OCI-LY3 (cell line): Measurements from ENCODE around the gene PLCB4.

ENCODE experiments used
- H2AFZ ChIP-seq: fragments of 200-600, 300-600 bp; shearing (Covaris generic); 2 replicates; pipeline ENCODE4 v1.6.0; 2014; ENCODE audit warnings: antibody characterized with exemption, low read depth, low read length
- H3K27ac ChIP-seq: fragments of 200-600, 300-600 bp; sonication (generic); 2 replicates; pipeline ENCODE4 v1.5.1; 2014; ENCODE audit warnings: mild to moderate bottlenecking, low read length, moderate library complexity, mixed read lengths
- H3K27me3 ChIP-seq: fragments of 200-600, 300-600 bp; sonication (generic); 2 replicates; pipeline ENCODE4 v1.6.1; 2014; ENCODE audit warnings: low read depth, low read length, mixed read lengths
- H3K36me3 ChIP-seq: fragments of 200-600, 300-600 bp; sonication (generic); replicated peaks from 2 replicates; pipeline ENCODE3; 2014; ENCODE audit warnings: low read depth, low read length, mixed read lengths
- H3K4me1 ChIP-seq: fragments of 300-600, 200-600 bp; sonication (generic); 2 replicates; pipeline ENCODE4 v1.6.1; 2014; ENCODE audit warnings: low read length, mixed read lengths
- H3K4me2 ChIP-seq: fragments of 200-600, 300-600 bp; sonication (generic); 2 replicates; pipeline ENCODE4 v1.6.1; 2014; ENCODE audit warnings: low read length, mixed read lengths
- H3K4me3 ChIP-seq: fragments of 300-600, 200-600 bp; sonication (generic); 2 replicates; pipeline ENCODE4 v1.5.1; 2014; ENCODE audit warnings: antibody characterized with exemption, mild to moderate bottlenecking, low read length, moderate library complexity
- H3K79me2 ChIP-seq: fragments of 300-600, 200-600 bp; shearing (Covaris generic); 2 replicates; pipeline ENCODE4 v1.6.1; 2014; ENCODE audit warnings: mild to moderate bottlenecking, low read length, mixed read lengths
- H3K9ac ChIP-seq: fragments of 300-600, 200-600 bp; shearing (Covaris generic); 2 replicates; pipeline ENCODE4 v1.6.0; 2014; ENCODE audit warnings: mild to moderate bottlenecking, low read length, moderate library complexity
- H3K9me3 ChIP-seq: fragments of 200-600, 300-600 bp; shearing (Covaris generic); 2 replicates; pipeline ENCODE4 v1.6.1; 2014; ENCODE audit warnings: low read length, mixed read lengths; ENCODE audit not compliant: insufficient read depth
- H4K20me1 ChIP-seq: fragments of 200-600, 300-600 bp; sonication (generic); 2 replicates; pipeline ENCODE4 v1.6.1; 2016; ENCODE audit warnings: low read length, mixed read lengths; ENCODE audit not compliant: insufficient read depth
- EZH2phosphoT487 ChIP-seq: fragments of 200-600 bp; shearing (Covaris generic); IDR thresholded peaks from 2 replicates; pipeline ENCODE4 v1.6.1; 2018; ENCODE audit warnings: antibody characterized with exemption, mixed run types, low read depth
- TF ChIP-seq, protein P1 (sequence below): fragments of 200-600, 300-600 bp; sonication (generic); IDR thresholded peaks from 2 replicates; pipeline ENCODE4 v1.5.1; 2014; ENCODE audit warnings: antibody characterized with exemption, low read length, low read depth

The PLCB4 gene

GRCh38 chr20:9147547-9148024 is 78.7 kb downstream of the PLCB4 start:
- Histone ChIP-seq H3K79me2 (no peaks in the 10 kb centered on the region), H4K20me1 (no peaks in the 10 kb centered on the region), H3K4me3 (no peak overlapping the region), H3K9ac (no peak overlapping the region), H2AFZ (no peak overlapping the region), H3K27ac (no peak overlapping the region), H3K9me3 (no peaks in the 10 kb centered on the region), H3K27me3 (no peaks in the 10 kb centered on the region), H3K36me3 (no peaks in the 10 kb centered on the region), H3K4me1 (no peaks in the 10 kb centered on the region), H3K4me2 (no peak overlapping the region)
- TF ChIP-seq, protein P1, sequence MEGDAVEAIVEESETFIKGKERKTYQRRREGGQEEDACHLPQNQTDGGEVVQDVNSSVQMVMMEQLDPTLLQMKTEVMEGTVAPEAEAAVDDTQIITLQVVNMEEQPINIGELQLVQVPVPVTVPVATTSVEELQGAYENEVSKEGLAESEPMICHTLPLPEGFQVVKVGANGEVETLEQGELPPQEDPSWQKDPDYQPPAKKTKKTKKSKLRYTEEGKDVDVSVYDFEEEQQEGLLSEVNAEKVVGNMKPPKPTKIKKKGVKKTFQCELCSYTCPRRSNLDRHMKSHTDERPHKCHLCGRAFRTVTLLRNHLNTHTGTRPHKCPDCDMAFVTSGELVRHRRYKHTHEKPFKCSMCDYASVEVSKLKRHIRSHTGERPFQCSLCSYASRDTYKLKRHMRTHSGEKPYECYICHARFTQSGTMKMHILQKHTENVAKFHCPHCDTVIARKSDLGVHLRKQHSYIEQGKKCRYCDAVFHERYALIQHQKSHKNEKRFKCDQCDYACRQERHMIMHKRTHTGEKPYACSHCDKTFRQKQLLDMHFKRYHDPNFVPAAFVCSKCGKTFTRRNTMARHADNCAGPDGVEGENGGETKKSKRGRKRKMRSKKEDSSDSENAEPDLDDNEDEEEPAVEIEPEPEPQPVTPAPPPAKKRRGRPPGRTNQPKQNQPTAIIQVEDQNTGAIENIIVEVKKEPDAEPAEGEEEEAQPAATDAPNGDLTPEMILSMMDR = no peak
- no peak for TF ChIP-seq EZH2phosphoT487

- no peaks in the 10 kb centered on the region for H3K36me3 ChIP-seq
- H2AFZ ChIP-seq = no peak overlapping the region
- H3K9ac ChIP-seq = no peak overlapping the region
- H3K27me3 ChIP-seq = no peaks in the 10 kb centered on the region
- no peak overlapping the region for H3K27ac ChIP-seq
- no peaks in the 10 kb centered on the region for H3K4me1 ChIP-seq
- no peaks in the 10 kb centered on the region for H3K9me3 ChIP-seq
- H3K79me2 ChIP-seq = no peaks in the 10 kb centered on the region
- no peak overlapping the region for H3K4me2 ChIP-seq
- H4K20me1 ChIP-seq = no peaks in the 10 kb centered on the region
- TF ChIP-seq, protein P1 = no peak
- H3K4me3 ChIP-seq = no peak overlapping the region
Measured at GRCh38 chr20:9148291-9148690, 79.4 kb downstream of the PLCB4 start.

- Histone ChIP-seq H4K20me1 (no peaks in the 10 kb centered on the region), H3K27me3 (no peaks in the 10 kb centered on the region), H2AFZ (no peak overlapping the region), H3K9ac (no peak overlapping the region), H3K4me3 (no peak overlapping the region), H3K9me3 (no peaks in the 10 kb centered on the region), H3K4me2 (no peak overlapping the region), H3K36me3 (no peaks in the 10 kb centered on the region), H3K4me1 (no peaks in the 10 kb centered on the region), H3K79me2 (no peaks in the 10 kb centered on the region), H3K27ac (no peak overlapping the region)
- no peak for TF ChIP-seq EZH2phosphoT487
- TF ChIP-seq, protein P1 = no peak
Measured at GRCh38 chr20:9149087-9149486, 80.2 kb downstream of the PLCB4 start.

DNA sequence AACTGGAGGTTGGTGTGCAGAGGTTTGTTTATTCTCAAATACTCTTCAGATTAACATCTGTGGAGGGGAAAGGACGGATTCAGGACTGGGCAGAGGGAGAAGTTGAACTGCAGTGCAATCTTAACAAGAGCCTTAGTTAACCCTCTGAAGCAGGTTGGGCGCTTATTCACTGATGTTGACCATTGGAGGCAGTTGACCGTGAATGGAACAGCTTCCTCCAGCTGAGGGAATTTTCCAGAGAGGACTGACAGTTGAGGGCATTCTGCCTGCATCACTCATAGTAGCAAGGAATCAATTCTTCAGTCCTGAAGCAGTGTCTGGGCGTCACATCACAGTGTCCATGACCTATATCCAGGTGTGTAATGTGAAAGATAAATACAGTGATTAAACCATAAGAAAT is 80.9 kb downstream of the PLCB4 start:
- H3K79me2 ChIP-seq = no peaks in the 10 kb centered on the region
- H3K9ac ChIP-seq = no peak overlapping the region
- no peaks in the 10 kb centered on the region for H3K27me3 ChIP-seq
- H3K4me1 ChIP-seq = no peaks in the 10 kb centered on the region
- H3K4me2 ChIP-seq = no peak overlapping the region
- no peak overlapping the region for H3K4me3 ChIP-seq
- no peaks in the 10 kb centered on the region for H4K20me1 ChIP-seq
- no peak for TF ChIP-seq EZH2phosphoT487
- TF ChIP-seq, protein P1 = no peak
- H2AFZ ChIP-seq = no peak overlapping the region
- no peaks in the 10 kb centered on the region for H3K9me3 ChIP-seq
- H3K27ac ChIP-seq = no peak overlapping the region
- H3K36me3 ChIP-seq = no peaks in the 10 kb centered on the region
